Endothelial cell of umbilical vein (primary cell): Measurements from ENCODE around the gene DAD1. TPM values are rescaled to one million over a fixed set of nuclear protein-coding genes. Genes with fewer than 3 reads are reported as not detected.

Experiments
- BruUV-seq: library from RNA; stranded (reverse); fragments of 400-500 nt; replicated peaks from 2 replicates; lab custom pipeline; 2021; lab: Mats Ljungman, UMichigan
- CTCF ChIA-PET: fragments of 300-600, 350-600 bp; sonication (Branson Sonifier 250); formaldehyde crosslinking; loops from one replicate; lab custom pipeline; 2021; ENCODE audit warnings: antibody characterized with exemption, inconsistent platforms; lab: Charles Lee
- POLR2A ChIA-PET: fragments of 300-600, 350-600 bp; sonication (Branson Sonifier 250); formaldehyde crosslinking; loops from one replicate; lab custom pipeline; 2021; ENCODE audit warnings: antibody characterized with exemption, inconsistent platforms; lab: Charles Lee
- DNase-seq: peaks from one replicate; pipeline ENCODE4 v3.0.0-alpha.2; 2011; ENCODE audit warnings: low read depth, low spot score
- FAIRE-seq: peaks from 2 replicates; lab custom pipeline; 2011; peaks lifted over from hg19 to GRCh38; lab: Jason Lieb, UNC
- H2AFZ ChIP-seq: 2 replicates; pipeline ENCODE4 v1.6.0; 2012; ENCODE audit warnings: low read depth, low read length, control low read depth, inconsistent platforms
- H3K27ac ChIP-seq: 2 replicates; pipeline ENCODE4 v1.5.1; 2011; ENCODE audit warnings: low read depth, mild to moderate bottlenecking, control low read depth, low read length, moderate library complexity; ENCODE audit not compliant: insufficient read depth
- H3K27me3 ChIP-seq, 2 experiments: 2 replicates each; pipeline versions ENCODE4 v1.6.0 to v1.6.1; 2011; ENCODE audit warnings: low read length in 2 of 2, mixed read lengths in 1 of 2; ENCODE audit not compliant: control insufficient read depth in 2 of 2, insufficient read depth in 2 of 2
- H3K36me3 ChIP-seq, 2 experiments: 2 replicates in 1 of 2; 3 replicates in 1 of 2; pipeline ENCODE4 v1.5.1; 2011; ENCODE audit warnings: low read length in 2 of 2, mild to moderate bottlenecking in 1 of 2, moderate library complexity in 1 of 2; ENCODE audit not compliant: control insufficient read depth in 2 of 2, insufficient read depth in 2 of 2; ENCODE audit errors: extremely low read depth in 1 of 2
- H3K4me1 ChIP-seq: 3 replicates; pipeline ENCODE4 v1.5.1; 2011; ENCODE audit warnings: mild to moderate bottlenecking, low read length; ENCODE audit not compliant: control insufficient read depth, insufficient read depth; ENCODE audit errors: extremely low read depth
- H3K4me2 ChIP-seq: 2 replicates; pipeline ENCODE4 v1.6.1; 2011; ENCODE audit warnings: low read length, control low read depth, mixed read lengths; ENCODE audit not compliant: insufficient read depth
- H3K4me3 ChIP-seq, 3 experiments: fragments of 200-600 bp in 1 of 3; sonication (generic), shearing (Covaris generic) in 1 of 3; replicated peaks in 1 of 3; 2 replicates each; pipeline ENCODE4 v1.5.1; 2011 to 2016; ENCODE audit warnings: control low read depth in 3 of 3, low read length in 3 of 3, mild to moderate bottlenecking in 2 of 3, inconsistent platforms in 1 of 3, low read depth in 1 of 3, moderate library complexity in 1 of 3; ENCODE audit not compliant: insufficient read depth in 1 of 3
- H3K79me2 ChIP-seq: 2 replicates; pipeline ENCODE4 v1.6.0; 2012; ENCODE audit warnings: low read length, inconsistent platforms; ENCODE audit not compliant: control insufficient read depth, insufficient read depth
- H3K9ac ChIP-seq: replicated peaks from 2 replicates; pipeline ENCODE3; 2011; ENCODE audit warnings: low read length, control low read depth; ENCODE audit not compliant: insufficient read depth; ENCODE audit errors: extremely low read depth
- H3K9me1 ChIP-seq: replicated peaks from 3 replicates; pipeline ENCODE4 v1.6.0; 2011; ENCODE audit warnings: mild to moderate bottlenecking, low read length; ENCODE audit not compliant: control insufficient read depth, insufficient read depth; ENCODE audit errors: extremely low read depth
- H3K9me3 ChIP-seq: replicated peaks from 2 replicates; pipeline ENCODE4 v1.5.1; 2012; ENCODE audit warnings: low read length, inconsistent platforms; ENCODE audit not compliant: control insufficient read depth, insufficient read depth
- H4K20me1 ChIP-seq: replicated peaks from 2 replicates; pipeline ENCODE3; 2011; ENCODE audit warnings: mild to moderate bottlenecking, low read length; ENCODE audit not compliant: control insufficient read depth, insufficient read depth; ENCODE audit errors: extremely low read depth
- CTCF ChIP-seq, 2 donors: IDR thresholded peaks; 1 replicate in 1 of 2; 2 replicates in 1 of 2; pipeline ENCODE4 v1.5.1; 2011; ENCODE audit warnings: low read length in 2 of 2, mild to moderate bottlenecking in 2 of 2, moderate library complexity in 2 of 2, control low read depth in 1 of 2, inconsistent platforms in 1 of 2, low read depth in 1 of 2; ENCODE audit not compliant: insufficient read depth in 1 of 2; ENCODE audit errors: extremely low read depth in 1 of 2
- EZH2 ChIP-seq: IDR thresholded peaks from 2 replicates; pipeline ENCODE4 v1.6.1; 2012; ENCODE audit warnings: borderline replicate concordance, low read depth, mild to moderate bottlenecking, moderate library complexity, low read length, inconsistent platforms; ENCODE audit not compliant: severe bottlenecking
- FOS ChIP-seq: IDR thresholded peaks from 2 replicates; pipeline ENCODE4 v1.6.1; 2011; ENCODE audit warnings: mild to moderate bottlenecking, low read length, moderate library complexity, borderline replicate concordance; ENCODE audit not compliant: insufficient read depth
- GATA2 ChIP-seq: IDR thresholded peaks from 2 replicates; pipeline ENCODE4 v1.7.0; 2011; ENCODE audit warnings: low read depth, mild to moderate bottlenecking, moderate library complexity, mixed read lengths, low read length; ENCODE audit not compliant: insufficient read length, insufficient read depth
- JUN ChIP-seq: IDR thresholded peaks from 2 replicates; pipeline ENCODE4 v1.6.1; 2011; ENCODE audit warnings: borderline replicate concordance, low read depth; ENCODE audit not compliant: insufficient read length, insufficient read depth
- MYC ChIP-seq: IDR thresholded peaks from one replicate; pipeline ENCODE4 v1.6.1; 2011; ENCODE audit warnings: mild to moderate bottlenecking, low read depth, low read length
- POLR2A ChIP-seq: IDR thresholded peaks from 2 replicates; pipeline ENCODE4 v1.6.1; 2012; ENCODE audit warnings: low read depth, mild to moderate bottlenecking, control low read depth, low read length
- POLR2AphosphoS5 ChIP-seq: IDR thresholded peaks from 2 replicates; pipeline ENCODE4 v1.6.1; 2012; ENCODE audit warnings: low read depth, mild to moderate bottlenecking, control low read depth, low read length, moderate library complexity; ENCODE audit not compliant: insufficient read depth
- dilution Hi-C: fragments of 300-500 bp; cut with MboI; formaldehyde crosslinking; loops from one replicate; pipeline ENCODE4 v1.15.0; 2019; ENCODE audit warnings: low sequenced_read_pairs; ENCODE audit not compliant: extremely low pct_ligation_motif_present
- intact Hi-C: fragments of 100-400 bp; cut with micrococcal nuclease; formaldehyde crosslinking; loops from one replicate; pipeline ENCODE4 v1.10.0; 2022
- polyA plus RNA-seq, 4 experiments: library from polyadenylated mRNA; depleted of rRNA in 3 of 4; stranded (reverse) in 3 of 4; unstranded in 1 of 4; fragments of >200 nt; gene quantifications; 2 replicates each; pipeline versions ENCODE4 v1.2.1 to v1.2.3, GENCODE V29; 2011 to 2012; ENCODE audit warnings: missing spikeins in 1 of 4
- total RNA-seq: library from RNA; stranded (reverse); gene quantifications from 2 replicates; pipeline ENCODE4 v1.2.3, GENCODE V29; 2021
- TF ChIP-seq, protein P1 (sequence below): IDR thresholded peaks from 2 replicates; pipeline ENCODE4 v1.6.1; 2011; ENCODE audit not compliant: insufficient read depth, insufficient read length

Gene DAD1
- total and polyA plus RNA-seq, 2 donors (not counting 3 experiments of a cell fraction or from before 2014, with no cell fraction given) = 299 to 1,227 TPM

DNA sequence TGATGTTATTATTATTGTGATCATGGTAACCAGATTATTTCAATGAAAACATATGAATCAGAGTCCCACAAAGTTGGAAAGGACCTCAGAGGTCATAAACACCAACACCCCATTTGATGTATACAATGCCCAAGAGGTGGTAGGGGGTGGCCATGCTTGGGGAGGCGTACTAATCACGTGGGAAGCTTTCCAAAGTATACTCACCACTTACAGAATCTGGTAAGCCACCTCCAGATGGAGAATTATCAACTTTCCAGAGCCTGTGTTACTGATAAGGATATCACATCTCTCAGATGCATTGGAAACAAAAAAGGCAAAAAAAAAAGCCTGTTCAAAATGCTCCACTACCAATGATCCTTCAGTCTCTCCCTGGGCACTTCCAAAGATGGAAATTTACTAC lies 8.4 kb downstream of the DAD1 start:
- no peak for FAIRE-seq

More for the DNA sequence above, 8.4 kb downstream of the DAD1 start:
- no peaks in the 10 kb centered on the region for H3K9me1 ChIP-seq
- ChIA-PET POLR2A (no interaction called here), CTCF (interaction anchor here (2.3 kb wide), 1 partner anchor 73 kb away, joined by 9 read pairs; no protein-coding TSS in a partner anchor)
- peaks cover 4% of the 10 kb centered on the region for H4K20me1 ChIP-seq
- TF ChIP-seq GATA2 (no peak), POLR2AphosphoS5 (no peak), MYC (no peak), EZH2 (no peak), CTCF (IDR thresholded peaks at IDR 0.05; ENCODE audit: extremely low read depth in 1 of 2, insufficient read depth in 1 of 2, low read depth in 1 of 2, low read length in 2 of 2) (no peak), POLR2A (no peak), FOS (no peak), JUN (no peak)
- TF ChIP-seq, protein P1, sequence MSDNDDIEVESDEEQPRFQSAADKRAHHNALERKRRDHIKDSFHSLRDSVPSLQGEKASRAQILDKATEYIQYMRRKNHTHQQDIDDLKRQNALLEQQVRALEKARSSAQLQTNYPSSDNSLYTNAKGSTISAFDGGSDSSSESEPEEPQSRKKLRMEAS = no peak
- H2AFZ ChIP-seq = no peak overlapping the region
- H3K9me3 ChIP-seq = no peaks in the 10 kb centered on the region
- H3K27me3 ChIP-seq = no peaks in the 10 kb centered on the region
- no peak overlapping the region for H3K4me3 ChIP-seq
- no peak overlapping the region for H3K27ac ChIP-seq
- no peaks in the 10 kb centered on the region for H3K36me3 ChIP-seq
- H3K4me2 ChIP-seq = no peak overlapping the region
- dilution Hi-C loops (no loop called here), intact Hi-C loops (no loop called here)
- BruUV-seq = no TSS peak
- DNase-seq = no peak
- no peaks in the 10 kb centered on the region for H3K4me1 ChIP-seq
- H3K9ac ChIP-seq = no peak overlapping the region
- peaks cover 87% of the 10 kb centered on the region for H3K79me2 ChIP-seq
